ENCODE results near the gene NUDT3.
"Not testable (repeated sequence)": the region's sequence is repeated elsewhere in the genome, so short reads cannot be mapped to it uniquely, and the experiment has no call there.

NUDT3 gene

GRCh38 chr6:34365781-34366638 is 26.5 kb downstream of the NUDT3 start:
- DNase-seq = peak; percentile 59

- DNase-seq = not testable (repeated sequence)
Measured at GRCh38 chr6:34363681-34364075, 28.8 kb downstream of the NUDT3 start.

- DNase-seq = no peak
Measured at GRCh38 chr6:34362909-34363680, 29.4 kb downstream of the NUDT3 start.

DNA sequence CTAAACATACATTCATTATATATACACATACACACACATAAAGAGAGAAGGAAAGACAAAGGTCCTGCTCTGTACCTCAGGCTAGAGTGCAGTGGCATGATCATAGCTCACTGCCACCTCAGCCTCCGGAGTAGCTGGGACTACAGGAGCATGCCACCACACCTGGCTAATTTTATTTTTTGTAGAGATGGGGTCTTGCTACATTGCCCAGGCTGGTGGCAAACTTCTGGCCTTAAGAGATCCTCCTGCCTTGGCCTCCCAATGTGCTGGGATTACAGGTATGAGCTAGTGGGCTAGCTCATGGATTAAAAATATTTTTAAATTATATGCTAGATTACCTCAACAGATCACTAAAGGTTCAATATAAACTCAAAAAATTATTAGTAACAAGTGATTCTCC is 30.3 kb downstream of the NUDT3 start:
- no peak for DNase-seq

GRCh38 chr6:34360556-34360955 is 31.9 kb downstream of the NUDT3 start:
- DNase-seq = no peak

- DNase-seq = no peak
Measured at GRCh38 chr6:34359418-34360158, 32.9 kb downstream of the NUDT3 start.

- no peak for DNase-seq
Measured at GRCh38 chr6:34358389-34358905, 34.0 kb downstream of the NUDT3 start.

DNA sequence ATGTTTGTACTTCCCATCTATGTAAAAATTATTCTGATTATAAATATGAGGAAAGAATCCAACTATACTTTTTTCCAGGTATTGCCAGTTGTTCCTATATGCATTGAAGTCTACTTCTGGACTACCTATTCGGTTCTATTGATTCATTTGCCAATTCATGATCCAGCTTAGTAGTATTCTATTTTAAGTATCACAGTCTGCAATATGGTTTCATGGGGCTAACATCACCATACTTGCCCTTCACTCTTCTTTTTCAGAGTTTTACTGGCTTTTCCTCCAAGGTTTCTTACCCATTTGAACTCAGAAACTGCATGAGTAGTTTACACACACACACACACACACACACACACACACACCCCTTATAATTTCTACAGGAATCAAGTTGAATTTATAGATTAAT is 34.5 kb downstream of the NUDT3 start:
- DNase-seq = no peak

DNA sequence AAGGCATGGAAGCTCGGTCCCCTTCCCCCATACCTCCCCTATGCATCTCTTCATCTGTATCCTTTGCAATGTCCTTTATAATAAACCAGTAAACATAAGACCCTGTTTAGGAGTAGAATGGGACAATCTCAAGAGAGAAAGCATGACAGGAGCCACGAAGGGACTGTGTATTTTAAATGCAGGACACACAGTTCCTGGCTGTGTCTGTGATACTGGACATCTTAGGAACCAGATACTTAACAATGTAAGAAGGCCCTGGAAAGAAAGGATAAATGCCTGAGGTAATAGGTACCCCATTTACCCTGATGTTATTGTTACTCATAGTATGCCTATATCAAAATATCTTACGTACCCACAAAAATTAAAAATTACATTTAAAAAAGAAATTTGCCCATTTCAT is 36.6 kb downstream of the NUDT3 start:
- no peak for DNase-seq

DNA sequence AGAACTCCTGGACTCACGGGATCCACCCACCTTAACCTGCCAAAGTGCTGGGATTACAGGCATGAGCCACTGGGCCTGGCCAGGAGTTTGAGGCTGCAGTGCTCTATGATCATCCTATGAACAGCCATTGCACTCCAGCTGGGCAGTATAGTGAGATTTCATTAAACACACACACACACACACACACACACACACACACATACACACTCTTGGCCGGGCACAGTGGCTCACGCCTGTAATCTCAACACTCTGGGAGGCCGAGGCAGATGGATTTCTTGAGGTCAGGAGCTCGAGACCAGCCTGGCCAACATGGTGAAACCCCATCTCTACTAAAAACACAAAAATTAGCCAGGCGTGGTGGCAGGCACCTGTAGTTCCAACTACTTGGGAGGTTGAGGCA is 38.2 kb downstream of the NUDT3 start:
- DNase-seq = not testable (repeated sequence)

DNA sequence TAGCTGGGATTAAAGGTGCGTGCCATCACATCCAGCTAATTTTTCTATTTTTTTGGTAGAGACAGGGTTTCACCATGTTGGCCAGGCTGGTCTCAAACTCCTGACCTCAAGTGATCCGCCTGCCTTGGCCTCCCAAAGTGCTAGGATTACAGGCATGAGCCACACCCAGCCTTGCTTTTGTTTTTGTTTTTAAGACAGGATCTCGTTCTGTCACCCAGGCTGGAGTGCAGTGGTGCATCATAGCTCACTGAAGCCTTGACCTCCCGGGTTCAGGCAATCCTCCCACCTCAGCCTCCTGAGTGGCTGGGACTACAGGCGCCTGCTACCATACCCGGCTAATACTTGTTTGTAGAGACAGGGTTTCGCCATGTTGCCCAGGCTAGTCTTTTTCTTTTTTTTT is 38.9 kb downstream of the NUDT3 start:
- DNase-seq = not testable (repeated sequence)

- no peak for DNase-seq
Measured at GRCh38 chr6:34352305-34352937, 40.0 kb downstream of the NUDT3 start.

- no peak for DNase-seq
Measured at GRCh38 chr6:34350934-34351217, 41.6 kb downstream of the NUDT3 start.

DNA sequence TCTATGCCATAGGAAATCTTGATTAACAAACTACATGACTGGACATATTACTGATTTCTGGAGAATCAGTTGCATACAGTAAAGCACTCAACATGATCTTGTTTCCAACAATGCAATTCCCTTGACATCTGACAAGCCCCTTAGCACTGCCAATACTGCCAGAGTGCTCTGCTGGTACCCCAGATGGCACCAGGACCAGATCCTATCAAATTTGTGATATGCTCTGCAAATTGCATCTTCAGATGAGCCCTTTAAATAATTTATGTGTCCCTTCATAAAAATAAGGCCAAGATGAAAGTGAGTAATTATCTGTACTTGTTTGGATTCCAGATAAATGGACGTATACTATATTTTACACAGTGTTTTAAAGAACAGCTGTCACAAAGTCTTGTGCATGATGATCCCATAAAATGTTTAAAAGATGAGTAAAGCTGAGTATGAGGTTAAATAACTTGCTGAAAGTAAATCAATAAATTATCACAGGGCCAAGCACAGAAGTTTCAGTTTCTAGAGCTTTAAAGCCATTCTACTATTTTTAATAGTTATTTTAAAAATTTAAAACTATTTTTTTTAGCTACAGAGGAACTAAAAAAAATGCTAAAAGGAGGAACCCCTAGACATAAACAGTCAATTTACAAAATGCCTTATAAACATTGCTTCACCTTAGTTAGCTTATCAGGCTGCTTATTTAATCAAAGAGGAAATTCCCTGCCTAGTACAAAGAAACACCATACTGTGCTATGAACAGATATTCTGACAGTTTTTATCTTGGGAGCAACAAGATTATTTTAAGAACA is 42.1 kb downstream of the NUDT3 start:
- DNase-seq = no peak

GRCh38 chr6:34349211-34349610 is 43.3 kb downstream of the NUDT3 start:
- no peak for DNase-seq

DNA sequence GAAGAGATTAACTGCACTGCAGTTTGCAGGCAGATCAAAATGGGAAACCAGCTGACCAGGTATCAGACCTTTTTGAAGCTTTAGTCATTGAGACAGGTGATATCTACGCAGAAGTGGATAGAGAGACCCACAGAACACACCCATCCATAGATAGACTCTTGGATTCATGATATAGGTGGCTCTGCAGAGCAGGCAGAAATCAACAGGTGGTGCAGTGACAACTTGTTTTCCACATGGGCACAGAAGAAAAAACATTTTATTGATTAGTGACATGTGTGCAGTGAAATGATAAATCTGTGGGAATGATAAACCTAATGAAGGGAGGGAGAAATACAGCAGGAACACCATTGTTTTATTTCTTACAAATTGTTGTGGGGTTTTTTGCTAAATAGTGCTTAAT is 45.2 kb downstream of the NUDT3 start:
- no peak for DNase-seq

GRCh38 chr6:34346175-34347119 is 46.0 kb downstream of the NUDT3 start:
- no peak for DNase-seq

DNA sequence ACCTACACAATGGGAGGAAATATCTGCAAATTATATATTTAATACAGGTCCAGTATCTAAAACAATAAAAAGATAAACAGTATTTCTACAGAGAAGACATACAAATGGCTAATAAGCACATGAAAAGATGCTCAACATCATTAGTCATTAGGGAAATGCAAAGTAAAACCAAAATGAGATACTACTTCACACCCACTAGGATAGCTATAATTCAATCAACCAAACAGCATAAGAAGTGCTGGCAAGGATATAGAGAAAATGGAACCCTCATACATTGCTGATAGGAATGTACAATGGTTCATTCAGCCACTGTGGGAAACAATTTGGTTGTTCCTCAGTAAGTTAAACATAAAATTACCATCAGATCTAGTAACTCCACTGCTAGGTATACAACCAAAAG is 48.7 kb downstream of the NUDT3 start:
- no peak for DNase-seq

- no peak for DNase-seq
Measured at GRCh38 chr6:34342247-34342646, 50.2 kb downstream of the NUDT3 start.

GRCh38 chr6:34341481-34341971 is 50.9 kb downstream of the NUDT3 start:
- DNase-seq = no peak

Measured in islet precursor cell (in vitro differentiated cells).